GM12891 (cell line): ENCODE measurements around the gene CYP27A1.

Source experiments
- POLR2A ChIP-seq: IDR thresholded peaks from 2 replicates; pipeline ENCODE4 v1.6.1; 2011; ENCODE audit warnings: low read depth, low read length, control low read depth
- POLR2AphosphoS5 ChIP-seq: IDR thresholded peaks from 2 replicates; pipeline ENCODE4 v1.6.1; 2011; ENCODE audit warnings: low read depth, low read length, control low read depth

DNA sequence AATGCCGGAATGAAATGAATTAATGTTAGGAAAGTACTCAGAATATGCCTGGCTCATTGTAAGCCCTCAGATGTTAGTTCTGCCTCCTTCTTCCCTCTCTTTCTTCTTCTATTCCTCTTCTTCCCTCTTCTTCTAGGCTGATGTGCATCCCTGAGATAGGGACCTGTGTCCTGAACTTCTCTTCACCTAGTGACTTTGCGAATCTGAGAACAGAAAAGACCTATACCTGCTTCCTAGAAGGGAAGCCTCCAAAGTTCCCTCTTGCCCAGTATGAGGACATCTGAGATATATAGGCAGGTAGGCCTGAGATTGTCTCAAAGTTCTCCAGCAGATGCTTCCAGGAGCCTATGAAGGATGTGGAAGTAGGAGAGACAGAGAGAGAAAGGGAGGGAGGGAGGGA lies 8.1 kb upstream of the CYP27A1 start:
- TF ChIP-seq POLR2A (no peak), POLR2AphosphoS5 (no peak)
